ENCODE results near the gene VPS72. TPM values are rescaled to one million over a fixed set of nuclear protein-coding genes. Genes with fewer than 3 reads are reported as not detected.

The VPS72 gene
- total and polyA plus RNA-seq, 10 of the 15 experiments (the other 5 are each of a cell fraction or from before 2014, with no cell fraction given): 6.7 to 77.8 (median 58.1) TPM

- TF ChIP-seq SRF (IDR thresholded peaks at IDR 0.05; ENCODE audit: low read depth in 2 of 2, low read length in 2 of 2): no peak
Observed at GRCh38 chr1:151166505-151166956, 23.5 kb downstream of the VPS72 start (continued).

DNA sequence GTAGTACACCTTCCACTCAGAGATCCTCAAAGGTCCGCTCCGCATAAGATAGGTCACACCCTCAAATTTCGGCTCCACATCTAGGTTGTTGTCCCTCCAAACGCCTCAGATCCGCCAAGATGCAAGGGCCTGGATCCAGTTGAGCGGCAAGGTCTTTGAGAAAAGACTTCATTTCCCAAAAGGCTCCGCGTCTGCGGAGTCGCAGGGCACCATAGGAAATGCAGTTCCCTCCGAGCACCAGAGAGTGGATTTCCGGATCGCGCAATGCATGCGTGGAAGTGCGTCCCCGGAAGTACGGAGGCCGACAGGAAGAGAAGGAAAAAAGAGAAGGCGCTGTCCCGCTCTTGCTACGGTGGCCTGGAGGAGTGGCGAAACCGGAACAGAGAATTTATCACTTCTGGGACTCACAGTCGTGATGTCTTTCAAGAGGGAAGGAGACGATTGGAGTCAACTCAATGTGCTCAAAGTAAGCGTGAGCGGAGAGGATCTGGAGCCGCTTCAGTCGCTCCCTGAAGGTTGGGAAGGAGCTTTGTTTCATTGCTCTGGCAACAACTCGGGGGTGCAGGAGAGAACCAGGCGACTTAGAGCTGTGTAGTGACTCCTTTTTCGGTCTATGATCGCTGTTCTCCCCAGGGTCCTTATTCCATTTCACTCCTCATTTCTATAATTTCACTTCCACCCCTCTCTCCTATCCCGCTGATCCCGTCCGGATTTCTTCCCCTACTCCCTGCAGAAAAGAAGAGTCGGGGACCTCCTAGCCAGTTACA is 24.1 kb downstream of the VPS72 start, which contains the start of the genes LYSMD1 and SCNM1:
Gene LYSMD1, minus strand, starts transcription at position 165 of the 767 bp plus-strand sequence. CDS start 644 bp downstream, outside the sequence.
Gene SCNM1, plus strand, starts transcription at position 407 of the 767 bp plus-strand sequence. Its CDS starts 9 bp downstream, at position 416.
- Histone ChIP-seq H3K36me3 (ENCODE audit: control insufficient read depth in 2 of 2, insufficient read depth in 2 of 2, low read length in 1 of 2) (peaks cover 0 to 3% of the 10 kb centered on the region in 2 experiments; a peak in 3 of 4 replicates), H3K79me2 (ENCODE audit: control insufficient read depth, insufficient read depth, low read length) (peaks cover 24% of the 10 kb centered on the region), H3K27ac (ENCODE audit: control insufficient read depth, insufficient read depth) (peak within 1 kb of the TSS; percentile 70), H2AFZ (ENCODE audit: control insufficient read depth, low read depth, low read length) (peak within 1 kb of the TSS; percentile 97), H3K4me2 (ENCODE audit: control insufficient read depth, insufficient read depth) (peak within 1 kb of the TSS; percentile 94), H3K4me1 (ENCODE audit: control insufficient read depth, insufficient read depth, low read length) (peaks cover 9% of the 10 kb centered on the region), H4K20me1 (ENCODE audit: control insufficient read depth, insufficient read depth) (no peaks in the 10 kb centered on the region), H3K4me3 (peak within 1 kb of the TSS; percentile 98), H3K9ac (ENCODE audit: control insufficient read depth, insufficient read depth, low read length) (peak within 1 kb of the TSS; percentile 98), H3K9me3 (replicated peaks; ENCODE audit: control insufficient read depth, insufficient read depth, low read length) (no peaks in the 10 kb centered on the region), H3K27me3 (replicated peaks in 1 of 2; ENCODE audit: control insufficient read depth in 2 of 2, insufficient read depth in 2 of 2, low read length in 1 of 2) (no peaks in the 10 kb centered on the region)
- ChIA-PET POLR2A (interaction anchor here (1.0 to 2.2 kb wide), 5 partner anchors 9 to 190 kb away, joined by 3 to 19 read pairs (median 5); partner anchors contain the start of genes TNFAIP8L2, VPS72 and ZNF687), RAD21 (ENCODE audit: unreplicated experiment) (interaction anchor here (1.0 to 1.7 kb wide), 2 partner anchors 10 to 66 kb away, joined by 5 to 12 read pairs; partner anchors contain the start of gene TNFAIP8L2), CTCF (interaction anchor here (0.6 to 2.3 kb wide), 7 partner anchors 9 to 647 kb away, joined by 3 to 12 read pairs (median 5); partner anchors contain the start of genes TNFAIP8L2 and VPS72), SMC1A (ENCODE audit: uncharacterized antibody, unreplicated experiment) (interaction anchor here (1.3 to 2.1 kb wide), 3 partner anchors 9 to 66 kb away, joined by 5 to 9 read pairs (median 6); partner anchors contain the start of genes TNFAIP8L2 and VPS72)
- in situ Hi-C loops (cut with MboI): no loop called here
- BruUV-seq (replicated peaks): TSS peak; percentile 91
- ATAC-seq (peak; percentile 98), DNase-seq (ENCODE audit: low read depth, low spot score) (peak; percentile 97), FAIRE-seq (peak; percentile 97)
- intact Hi-C loops (cut with micrococcal nuclease; ENCODE audit: unreplicated experiment): no loop called here
- WGBS (ENCODE audit: insufficient coverage, insufficient replicate concordance, low lambda C conversion rate, missing lambda C conversion rate): 1% methylated on average over 38 of the region's 38 CpGs
- TF ChIP-seq EED (IDR thresholded peaks at IDR 0.05; ENCODE audit: low read depth) (peak; percentile 55), NRF1 (conservative IDR thresholded peaks at IDR 0.05; ENCODE audit: low read depth, low read length) (no peak), ATF3 (IDR thresholded peaks at IDR 0.05; ENCODE audit: borderline replicate concordance, extremely low read depth, low read depth, low read length) (peak; percentile 56; the same call in 1 of the 2 replicates), ZNF207 (IDR thresholded peaks at IDR 0.05; ENCODE audit: borderline replicate concordance) (peak; percentile 96; the same call in 1 of the 2 replicates), HDAC6 (IDR thresholded peaks at IDR 0.05; ENCODE audit: unreplicated experiment) (no peak), FOXM1 (IDR thresholded peaks at IDR 0.05; ENCODE audit: low read depth, low read length) (0 out of 2 replicates have a peak, but pooled peaks have one; percentile 3), CBFB (IDR thresholded peaks at IDR 0.05; ENCODE audit: low read depth) (peak; percentile 98), LARP7 (IDR thresholded peaks at IDR 0.05) (0 out of 2 replicates have a peak, but pooled peaks have one; percentile 51), MAX (IDR thresholded peaks at IDR 0.05; ENCODE audit: low read depth, low read length) (no peak), BACH1 (IDR thresholded peaks at IDR 0.05; ENCODE audit: borderline replicate concordance) (peak; percentile 70; the same call in 1 of the 2 replicates), FOS (IDR thresholded peaks at IDR 0.05; ENCODE audit: borderline replicate concordance, extremely low read depth, insufficient read length) (no peak), CUX1 (IDR thresholded peaks at IDR 0.05; ENCODE audit: insufficient replicate concordance, low read depth, low read length) (no peak), SIX5 (IDR thresholded peaks at IDR 0.05; ENCODE audit: low read depth, low read length, severe bottlenecking) (peak; percentile 100), IRF4 (IDR thresholded peaks at IDR 0.05; ENCODE audit: low read depth, low read length) (peak; percentile 82; the same call in 1 of the 2 replicates)
